GM23338 (cell line): ENCODE measurements around the gene PRPF40B. TPM values are rescaled to one million over a fixed set of nuclear protein-coding genes. Genes with fewer than 3 reads are reported as not detected.

Experiments
- ATAC-seq: fragments of 200-7000 bp; cut with Tn5 transposase; 3 replicates; pipeline ENCODE4 v1.9.1; 2020
- DNase-seq: peaks from one replicate; pipeline ENCODE4 v3.0.0-alpha.2; 2015; ENCODE audit warnings: low spot score
- H2AFZ ChIP-seq: fragments of 200-600 bp; sonication (generic); 2 replicates; pipeline ENCODE4 v1.8.0; 2016; ENCODE audit warnings: antibody characterized with exemption, mild to moderate bottlenecking, moderate library complexity
- H3F3A ChIP-seq: fragments of 200-600 bp; sonication (generic); replicated peaks from 2 replicates; pipeline ENCODE4 v1.8.0; 2017; ENCODE audit warnings: antibody characterized with exemption, mixed run types, low read depth
- H3K27ac ChIP-seq: fragments of 200-600 bp; sonication (generic); 2 replicates; pipeline ENCODE4 v1.6.1; 2016; ENCODE audit warnings: low read depth
- H3K27me3 ChIP-seq: fragments of 200-600 bp; sonication (generic); 2 replicates; pipeline ENCODE4 v1.8.0; 2016; ENCODE audit warnings: mild to moderate bottlenecking, mixed run types, moderate library complexity; ENCODE audit not compliant: insufficient read depth
- H3K36me3 ChIP-seq: fragments of 200-600 bp; sonication (generic); 2 replicates; pipeline ENCODE4 v1.8.0; 2016; ENCODE audit warnings: mild to moderate bottlenecking; ENCODE audit not compliant: insufficient read depth
- H3K4me1 ChIP-seq: fragments of 200-600 bp; sonication (generic); 2 replicates; pipeline ENCODE4 v1.8.0; 2016; ENCODE audit warnings: mild to moderate bottlenecking, moderate library complexity; ENCODE audit not compliant: insufficient read depth
- H3K4me2 ChIP-seq: fragments of 200-600 bp; sonication (generic); 2 replicates; pipeline ENCODE4 v1.7.1; 2017; ENCODE audit warnings: mixed run types
- H3K4me3 ChIP-seq: fragments of 200-600 bp; sonication (generic); 2 replicates; pipeline ENCODE4 v1.6.1; 2016; ENCODE audit warnings: mixed run types
- H3K79me2 ChIP-seq: fragments of 200-600 bp; sonication (generic); replicated peaks from 2 replicates; pipeline ENCODE4 v1.8.0; 2017; ENCODE audit warnings: mild to moderate bottlenecking; ENCODE audit not compliant: insufficient read depth
- H3K9me2 ChIP-seq: fragments of 200-600 bp; sonication (generic); 2 replicates; pipeline ENCODE4 v1.8.0; 2017; ENCODE audit not compliant: insufficient read depth
- H4K20me1 ChIP-seq: fragments of 200-600 bp; sonication (generic); replicated peaks from 2 replicates; pipeline ENCODE4 v1.8.0; 2017; ENCODE audit warnings: mild to moderate bottlenecking; ENCODE audit not compliant: insufficient read depth
- H3K27ac Mint-ChIP-seq: 2 replicates; pipeline ENCODE4 v1.8.0; 2020; ENCODE audit warnings: inconsistent platforms, mild to moderate bottlenecking, moderate library complexity, mixed read lengths
- H3K27me3 Mint-ChIP-seq: 3 replicates; pipeline ENCODE4 v1.8.0; 2022; ENCODE audit warnings: low read depth, mild to moderate bottlenecking, moderate library complexity, mixed read lengths, inconsistent platforms; ENCODE audit not compliant: insufficient read depth, poor library complexity
- H3K36me3 Mint-ChIP-seq: 3 replicates; pipeline ENCODE4 v1.8.0; 2021; ENCODE audit warnings: low read depth, mild to moderate bottlenecking, inconsistent platforms, moderate library complexity, mixed read lengths
- H3K4me1 Mint-ChIP-seq: 3 replicates; pipeline ENCODE4 v1.8.0; 2020; ENCODE audit warnings: mild to moderate bottlenecking, inconsistent platforms, mixed read lengths
- H3K4me3 Mint-ChIP-seq: 3 replicates; pipeline ENCODE4 v1.8.0; 2021; ENCODE audit warnings: moderate library complexity, mild to moderate bottlenecking, inconsistent platforms, mixed read lengths
- H3K9me3 Mint-ChIP-seq: 3 replicates; pipeline ENCODE4 v1.8.0; 2020; ENCODE audit warnings: moderate library complexity, mild to moderate bottlenecking, inconsistent platforms, mixed read lengths
- CREB1 ChIP-seq: fragments of 250-450 bp; sonication (Bioruptor Pico); IDR thresholded peaks from 2 replicates; pipeline ENCODE4 v1.5.0; 2020; ENCODE audit warnings: low read depth, mild to moderate bottlenecking, moderate library complexity
- ETS1 ChIP-seq: IDR thresholded peaks from 2 replicates; pipeline ENCODE4 v1.6.1; 2016; ENCODE audit warnings: antibody characterized with exemption
- EZH2 ChIP-seq: fragments of 200-600 bp; sonication (generic); IDR thresholded peaks from one replicate; pipeline ENCODE4 v1.8.0; 2017; ENCODE audit warnings: antibody characterized with exemption, mild to moderate bottlenecking, low read depth; ENCODE audit not compliant: unreplicated experiment
- EZH2phosphoT487 ChIP-seq: fragments of 200-600 bp; sonication (generic); IDR thresholded peaks from one replicate; pipeline ENCODE4 v1.8.1; 2018; ENCODE audit warnings: antibody characterized with exemption; ENCODE audit not compliant: unreplicated experiment
- JUNB ChIP-seq: IDR thresholded peaks from one replicate; pipeline ENCODE4 v1.6.1; 2016; ENCODE audit warnings: antibody characterized with exemption; ENCODE audit not compliant: unreplicated experiment
- NANOG ChIP-seq: IDR thresholded peaks from 2 replicates; pipeline ENCODE4 v1.6.1; 2016; ENCODE audit warnings: antibody characterized with exemption, borderline replicate concordance
- POLR2AphosphoS5 ChIP-seq: IDR thresholded peaks from 2 replicates; pipeline ENCODE4 v1.6.1; 2016; ENCODE audit warnings: antibody characterized with exemption, low read depth
- REST ChIP-seq: IDR thresholded peaks from one replicate; pipeline ENCODE4 v1.6.1; 2018; ENCODE audit warnings: antibody characterized with exemption; ENCODE audit not compliant: unreplicated experiment
- STAT1 ChIP-seq: IDR thresholded peaks from one replicate; pipeline ENCODE4 v1.6.1; 2016; ENCODE audit warnings: antibody characterized with exemption; ENCODE audit not compliant: unreplicated experiment
- ZNF114 ChIP-seq: fragments of 250-450 bp; sonication (Bioruptor Pico); IDR thresholded peaks from 2 replicates; pipeline ENCODE4 v1.5.0; 2020; ENCODE audit warnings: mild to moderate bottlenecking, moderate library complexity
- ZNF331 ChIP-seq: fragments of 250-450 bp; sonication (Bioruptor Pico); IDR thresholded peaks from 2 replicates; pipeline ENCODE4 v1.5.0; 2020; ENCODE audit warnings: low read depth, mild to moderate bottlenecking, moderate library complexity
- polyA plus RNA-seq: library from polyadenylated mRNA; unstranded; fragments of >200 nt; fragmentation: Nextera tagmentation; extraction: Ambion mirVana; gene quantifications from 2 replicates; pipeline ENCODE4 v1.2.1, GENCODE V29; 2016
- total RNA-seq: library from RNA; depleted of rRNA; stranded (reverse); fragments of >200 nt; shearing (Covaris generic); gene quantifications from 2 replicates; pipeline ENCODE4 v1.2.3, GENCODE V29; 2014
- TF ChIP-seq, protein P1 (sequence below), 2 experiments: fragments of 200-600 bp in 1 of 2; sonication (generic) in 1 of 2; conservative IDR thresholded peaks; 2 replicates each; pipeline versions ENCODE4 v1.5.1 to v1.6.1; 2016 to 2017; ENCODE audit warnings: antibody characterized with exemption in 2 of 2, low read depth in 2 of 2, mild to moderate bottlenecking in 2 of 2, moderate library complexity in 1 of 2

Gene PRPF40B
- total and polyA plus RNA-seq, 2 experiments from 2014 or later = 17.9 to 19.0 TPM

- Histone ChIP-seq H3F3A (peaks cover 12% of the 10 kb centered on the region), H3K27ac (peak overlapping the region; percentile 97; the same call in 1 of the 2 replicates), H3K79me2 (no peaks in the 10 kb centered on the region), H3K9me2 (no peaks in the 10 kb centered on the region), H3K4me1 (peaks cover 23% of the 10 kb centered on the region), H4K20me1 (no peaks in the 10 kb centered on the region), H2AFZ (no peak overlapping the region), H3K4me2 (no peak overlapping the region), H3K4me3 (peak overlapping the region; percentile 87; the same call in 1 of the 2 replicates), H3K27me3 (peaks cover 15% of the 10 kb centered on the region; the same call in 1 of the 2 replicates), H3K36me3 (no peaks in the 10 kb centered on the region)
- Mint-ChIP-seq H3K27ac (peak overlapping the region; percentile 9; the same call in 1 of the 2 replicates), H3K27me3 (peaks cover 19% of the 10 kb centered on the region), H3K9me3 (no peaks in the 10 kb centered on the region), H3K4me1 (peaks cover 27% of the 10 kb centered on the region), H3K36me3 (peaks cover 3% of the 10 kb centered on the region; the same call in 1 of the 3 replicates), H3K4me3 (peak overlapping the region; percentile 67)
- TF ChIP-seq NANOG = no peak
- no peak for TF ChIP-seq EZH2
- TF ChIP-seq POLR2AphosphoS5 = no peak
- TF ChIP-seq ZNF331 (CRISPR knock-in tag) = no peak
- TF ChIP-seq REST = no peak
- TF ChIP-seq ZNF114 (CRISPR knock-in tag) = no peak
- no peak for TF ChIP-seq CREB1 (CRISPR knock-in tag)
- TF ChIP-seq, protein P1, sequence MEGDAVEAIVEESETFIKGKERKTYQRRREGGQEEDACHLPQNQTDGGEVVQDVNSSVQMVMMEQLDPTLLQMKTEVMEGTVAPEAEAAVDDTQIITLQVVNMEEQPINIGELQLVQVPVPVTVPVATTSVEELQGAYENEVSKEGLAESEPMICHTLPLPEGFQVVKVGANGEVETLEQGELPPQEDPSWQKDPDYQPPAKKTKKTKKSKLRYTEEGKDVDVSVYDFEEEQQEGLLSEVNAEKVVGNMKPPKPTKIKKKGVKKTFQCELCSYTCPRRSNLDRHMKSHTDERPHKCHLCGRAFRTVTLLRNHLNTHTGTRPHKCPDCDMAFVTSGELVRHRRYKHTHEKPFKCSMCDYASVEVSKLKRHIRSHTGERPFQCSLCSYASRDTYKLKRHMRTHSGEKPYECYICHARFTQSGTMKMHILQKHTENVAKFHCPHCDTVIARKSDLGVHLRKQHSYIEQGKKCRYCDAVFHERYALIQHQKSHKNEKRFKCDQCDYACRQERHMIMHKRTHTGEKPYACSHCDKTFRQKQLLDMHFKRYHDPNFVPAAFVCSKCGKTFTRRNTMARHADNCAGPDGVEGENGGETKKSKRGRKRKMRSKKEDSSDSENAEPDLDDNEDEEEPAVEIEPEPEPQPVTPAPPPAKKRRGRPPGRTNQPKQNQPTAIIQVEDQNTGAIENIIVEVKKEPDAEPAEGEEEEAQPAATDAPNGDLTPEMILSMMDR (conservative IDR thresholded peaks at IDR 0.05; ENCODE audit: low read depth in 2 of 2) = no peak
- TF ChIP-seq EZH2phosphoT487 = no peak
- TF ChIP-seq JUNB = no peak
- TF ChIP-seq ETS1 = no peak
- no peak for TF ChIP-seq STAT1
- ATAC-seq (no peak), DNase-seq (no peak)
Measured at GRCh38 chr12:49624921-49625577, 1.7 kb downstream of the PRPF40B start.
